Measurements from ENCODE around the gene SEPSECS. TPM values are rescaled to one million over a fixed set of nuclear protein-coding genes. Genes with fewer than 3 reads are reported as not detected.

SEPSECS gene
- total RNA-seq, 1 experiment from 2014 or later = 4.0 TPM

GRCh38 chr4:25096981-25097443, 63.2 kb downstream of the SEPSECS start:
- TF ChIP-seq SIN3A (IDR thresholded peaks at IDR 0.05; ENCODE audit: borderline replicate concordance, insufficient read depth, low read depth, low read length) (no peak), POLR2AphosphoS5 (IDR thresholded peaks at IDR 0.05; ENCODE audit: low read depth, low read length) (no peak), TCF7L2 (IDR thresholded peaks at IDR 0.05; ENCODE audit: low read depth, low read length) (no peak), CTCF (IDR thresholded peaks at IDR 0.05) (no peak), REST (IDR thresholded peaks at IDR 0.05; ENCODE audit: insufficient read depth in 1 of 2, low read depth in 2 of 2, low read length in 1 of 2) (no peak)
- POLR2A ChIA-PET = no interaction called here

GRCh38 chr4:25096251-25096980, 63.8 kb downstream of the SEPSECS start:
- DNase-seq (ENCODE audit: low read depth, low spot score) (no peak), ATAC-seq (no peak)
- Histone ChIP-seq H3K9me3 (ENCODE audit: control insufficient read depth, insufficient read depth, low read depth, low read length) (no peaks in the 10 kb centered on the region), H3K27ac (ENCODE audit: low read length) (no peak overlapping the region), H3K27me3 (ENCODE audit: control insufficient read depth, insufficient read depth, low read length) (no peaks in the 10 kb centered on the region), H3K36me3 (ENCODE audit: control insufficient read depth, insufficient read depth, low read length) (no peaks in the 10 kb centered on the region), H3K4me3 (ENCODE audit: low read depth in 2 of 2, low read length in 2 of 2) (no peak overlapping the region), H3K4me1 (ENCODE audit: control insufficient read depth, insufficient read depth, low read length) (no peaks in the 10 kb centered on the region)
- ChIA-PET CTCF (no interaction called here), POLR2A (no interaction called here)
- no TSS peak for BruUV-seq (replicated peaks)
- in situ Hi-C loops (cut with HindIII; ENCODE audit: low pct_unique_long_range_greater_than_20kb, low sequenced_read_pairs) (no loop called here), intact Hi-C loops (cut with micrococcal nuclease; ENCODE audit: unreplicated experiment) (no loop called here)
- TF ChIP-seq SIN3A (IDR thresholded peaks at IDR 0.05; ENCODE audit: borderline replicate concordance, insufficient read depth, low read depth, low read length) = no peak
- TF ChIP-seq POLR2AphosphoS5 (IDR thresholded peaks at IDR 0.05; ENCODE audit: low read depth, low read length) = no peak
- TF ChIP-seq REST (IDR thresholded peaks at IDR 0.05; ENCODE audit: insufficient read depth in 1 of 2, low read depth in 2 of 2, low read length in 1 of 2) = no peak
- TF ChIP-seq TCF7L2 (IDR thresholded peaks at IDR 0.05; ENCODE audit: low read depth, low read length) = no peak
- no peak for TF ChIP-seq CTCF (IDR thresholded peaks at IDR 0.05)

More at GRCh38 chr4:25096981-25097443, 63.2 kb downstream of the SEPSECS start:
- Histone ChIP-seq H3K36me3 (ENCODE audit: control insufficient read depth, insufficient read depth, low read length) (no peaks in the 10 kb centered on the region), H3K4me3 (ENCODE audit: low read depth in 2 of 2, low read length in 2 of 2) (no peak overlapping the region), H3K27ac (ENCODE audit: low read length) (no peak overlapping the region), H3K4me1 (ENCODE audit: control insufficient read depth, insufficient read depth, low read length) (no peaks in the 10 kb centered on the region), H3K27me3 (ENCODE audit: control insufficient read depth, insufficient read depth, low read length) (no peaks in the 10 kb centered on the region), H3K9me3 (ENCODE audit: control insufficient read depth, insufficient read depth, low read depth, low read length) (no peaks in the 10 kb centered on the region)
- CTCF ChIA-PET = no interaction called here
- ATAC-seq (no peak), DNase-seq (ENCODE audit: low read depth, low spot score) (no peak)
- no TSS peak for BruUV-seq (replicated peaks)
- in situ Hi-C loops (cut with HindIII; ENCODE audit: low pct_unique_long_range_greater_than_20kb, low sequenced_read_pairs) = no loop called here
- intact Hi-C loops (cut with micrococcal nuclease; ENCODE audit: unreplicated experiment) = no loop called here

Measured in Panc1 (cell line).